GM19193 (cell line): Measurements from ENCODE around the gene RHOF.

Experiments
- POLR2A ChIP-seq: IDR thresholded peaks from 4 replicates; pipeline ENCODE4 v1.6.1; 2011; ENCODE audit not compliant: insufficient read depth, insufficient read length; ENCODE audit errors: extremely low read depth

Gene RHOF

DNA sequence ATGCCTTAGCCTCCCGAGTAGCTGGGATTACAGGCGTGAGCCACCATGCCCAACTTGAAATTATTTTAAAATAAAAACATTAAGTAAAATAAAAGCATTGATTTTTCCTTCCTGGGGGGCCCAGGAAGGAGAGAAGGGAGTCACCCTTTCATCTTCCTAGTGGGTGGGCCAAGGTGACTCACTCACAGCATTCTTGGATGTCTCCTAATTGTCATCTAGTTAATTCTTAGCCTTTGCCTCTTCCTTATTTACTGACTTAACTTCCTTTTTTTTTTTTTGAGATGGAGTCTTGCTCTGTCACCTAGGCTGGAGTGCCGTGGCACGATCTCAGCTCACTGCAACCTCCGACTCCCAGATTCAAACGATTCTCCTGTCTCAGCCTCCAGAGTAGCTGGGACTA lies 51.7 kb downstream of the RHOF start:
- no peak for TF ChIP-seq POLR2A

DNA sequence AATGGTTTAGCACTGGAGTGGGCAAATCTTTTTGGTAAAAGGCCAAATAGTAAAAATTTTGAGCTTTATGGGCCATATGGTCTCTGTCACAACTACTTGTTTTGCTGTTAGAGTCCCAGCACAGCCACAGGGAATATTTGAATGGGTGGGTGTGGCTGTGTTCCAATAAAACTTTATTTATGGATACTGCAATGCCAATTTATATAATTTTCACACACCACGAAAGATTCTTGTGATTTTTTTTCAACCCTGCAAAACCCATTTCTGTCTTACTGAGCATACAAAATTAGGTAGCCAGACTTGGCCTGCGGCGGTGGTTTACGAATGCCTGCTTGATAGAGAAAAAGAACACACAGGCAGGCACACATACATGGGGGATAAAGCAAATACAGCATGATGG lies 52.6 kb downstream of the RHOF start:
- no peak for TF ChIP-seq POLR2A

GRCh38 chr12:121738340-121738858 lies 55.1 kb downstream of the RHOF start:
- TF ChIP-seq POLR2A = no peak

- no peak for TF ChIP-seq POLR2A
These were observed 59.6 kb downstream of the RHOF start for GRCh38 chr12:121733849-121734248.

GRCh38 chr12:121731473-121731872 lies 62.0 kb downstream of the RHOF start:
- no peak for TF ChIP-seq POLR2A

DNA sequence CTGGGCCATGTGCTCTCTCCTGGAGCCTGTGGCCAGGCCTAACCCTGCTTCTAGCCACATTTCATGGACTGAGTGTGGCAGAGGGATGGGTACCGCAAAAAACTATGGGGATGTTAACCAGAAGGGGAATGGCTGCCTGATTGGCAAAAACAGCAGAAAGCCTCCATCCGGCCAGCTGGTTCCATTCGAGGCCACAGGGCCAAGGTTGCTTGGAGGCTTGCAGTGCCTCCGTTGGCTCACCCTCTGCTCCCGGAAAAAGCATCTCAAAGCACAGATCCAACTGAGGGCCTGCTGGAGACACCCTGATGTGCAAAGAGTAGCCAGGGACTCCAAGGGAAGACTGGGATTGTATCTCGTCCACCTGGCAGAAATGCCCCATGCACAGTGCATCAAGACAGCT lies 64.5 kb downstream of the RHOF start:
- no peak for TF ChIP-seq POLR2A
